Activated CD8-positive, alpha-beta memory T cell treated with anti-CD3 and anti-CD28 coated beads for 48 hours (primary cell): Measurements from ENCODE around the gene UGT8.
"Not testable (repeated sequence)": the region's sequence is repeated elsewhere in the genome, so short reads cannot be mapped to it uniquely, and the experiment has no call there.

Source experiments
- DNase-seq, 3 experiments: peaks; one replicate each; pipeline ENCODE4 v3.0.0-alpha.2; 2020; ENCODE audit warnings: low read depth in 2 of 3, low spot score in 2 of 3

UGT8 gene

GRCh38 chr4:114598191-114599121, at the start of gene UGT8:
Gene UGT8, plus strand, starts transcription at chr4:114598807. Its CDS starts 24,074 bp downstream, at chr4:114622881.
- peak in 1 of 3 experiments; percentile 9 for DNase-seq

GRCh38 chr4:114549638-114550037, 49.0 kb upstream of the UGT8 start:
- no peak for DNase-seq

DNA sequence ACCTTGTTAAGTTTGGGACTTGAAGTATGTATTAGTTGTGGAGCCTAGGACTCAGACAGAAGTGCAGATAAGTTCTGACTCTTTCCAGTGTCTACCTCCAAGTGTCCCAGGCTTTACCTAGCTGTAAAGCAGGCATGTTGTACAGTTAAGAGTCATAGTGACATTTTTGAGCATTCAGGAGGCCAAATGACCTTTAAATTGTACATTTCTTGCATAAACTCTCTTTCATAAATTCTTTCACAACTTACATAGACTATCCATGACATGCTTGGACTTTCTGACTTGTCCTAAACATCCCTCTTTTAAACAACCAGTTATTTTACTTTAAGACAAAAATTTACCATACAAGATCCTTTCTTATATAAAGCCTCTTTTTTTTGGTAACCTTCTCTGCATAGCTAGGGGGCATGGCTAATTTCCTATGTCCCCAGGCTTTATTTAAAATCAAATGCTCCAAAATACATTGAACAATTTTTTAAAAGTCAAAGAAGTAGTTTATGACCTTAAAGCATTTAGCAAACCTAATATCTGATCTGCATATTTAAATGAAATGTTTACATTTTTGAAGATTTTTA, 40.1 kb upstream of the UGT8 start:
- no peak for DNase-seq

DNA sequence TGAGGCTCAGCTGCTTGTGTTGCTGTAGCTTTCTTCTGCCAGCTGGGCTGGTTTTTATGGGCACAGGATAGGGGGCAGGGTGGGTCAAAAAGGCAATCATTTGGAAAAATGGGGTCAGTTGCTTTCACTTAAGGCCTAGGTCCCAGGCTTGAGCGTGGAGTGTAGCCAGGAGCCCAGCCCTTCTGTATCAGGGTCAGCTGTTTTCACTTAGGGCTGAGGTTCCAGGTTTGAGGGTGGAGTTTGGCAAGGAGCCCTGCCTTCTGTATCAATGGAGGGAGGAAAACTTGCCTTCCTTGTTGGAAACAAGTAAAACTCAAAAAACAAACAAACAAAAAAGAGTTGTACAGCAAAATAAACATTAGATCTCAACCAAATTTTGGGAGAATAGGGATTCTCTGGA, 37.0 kb upstream of the UGT8 start:
- DNase-seq, result no peak

DNA sequence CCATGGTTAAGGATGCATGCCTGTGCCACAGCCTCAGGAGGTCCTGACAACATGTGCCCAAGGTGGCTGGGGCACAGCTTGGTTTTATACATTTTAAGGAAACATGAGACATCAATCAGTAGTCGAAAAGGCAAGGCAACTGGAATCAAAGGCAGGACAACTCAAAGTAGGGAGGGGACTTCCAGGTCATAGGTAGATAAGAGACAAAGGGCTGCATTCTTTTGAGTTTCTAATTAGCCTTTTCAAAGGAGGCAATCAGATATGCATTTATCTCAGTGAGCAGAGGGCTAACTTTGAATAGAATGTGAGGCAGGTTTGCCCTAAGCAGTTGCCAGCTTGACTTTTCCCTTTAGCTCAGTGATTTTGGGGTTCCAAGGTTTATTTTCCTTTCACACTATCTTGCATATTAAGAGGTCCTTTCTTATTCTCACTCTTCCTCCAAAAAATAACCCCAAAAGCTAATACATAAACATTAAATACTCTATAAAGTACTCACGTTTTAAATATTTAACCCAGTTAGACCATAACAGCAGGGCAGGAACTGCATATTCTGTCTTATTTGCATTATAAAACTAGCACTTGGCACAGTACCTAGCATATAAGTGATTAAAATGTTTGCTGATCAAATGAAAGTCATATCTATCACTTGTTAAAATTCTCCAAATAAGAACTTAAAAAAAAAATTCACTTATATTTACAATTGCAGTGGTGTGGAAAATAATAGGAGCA, 36.3 kb upstream of the UGT8 start:
- no peak for DNase-seq

GRCh38 chr4:114563536-114564315, 34.9 kb upstream of the UGT8 start:
- DNase-seq, result no peak

GRCh38 chr4:114577386-114577785, 21.2 kb upstream of the UGT8 start:
- no peak for DNase-seq

- DNase-seq, result no peak
These were observed 16.0 kb upstream of the UGT8 start for GRCh38 chr4:114582621-114583020.

DNA sequence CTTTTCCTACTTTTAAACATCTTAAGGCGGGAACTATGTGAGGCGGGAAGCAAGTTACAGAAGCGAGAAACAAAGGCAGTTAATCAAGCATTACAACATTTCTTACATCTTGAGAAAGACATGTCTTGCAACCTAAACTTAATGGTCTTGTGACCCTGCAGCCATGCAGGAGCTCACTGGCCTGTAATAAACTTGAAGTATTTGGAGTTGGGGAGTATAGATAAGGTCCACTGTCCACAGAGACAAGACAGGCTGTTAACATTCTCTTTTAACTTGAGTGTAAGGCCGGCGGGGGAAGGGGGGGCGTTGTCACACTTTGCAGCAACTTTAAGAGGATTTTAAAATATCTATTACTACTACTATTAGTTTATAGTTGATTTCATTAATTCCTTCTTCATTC, 10.3 kb upstream of the UGT8 start:
- no peak for DNase-seq

- not testable (repeated sequence) for DNase-seq
These were observed 8.2 kb upstream of the UGT8 start for GRCh38 chr4:114590360-114590759.

GRCh38 chr4:114593526-114593925, 5.1 kb upstream of the UGT8 start:
- no peak for DNase-seq

- DNase-seq, result no peak
These were observed 3.4 kb upstream of the UGT8 start for GRCh38 chr4:114595207-114595606.

DNA sequence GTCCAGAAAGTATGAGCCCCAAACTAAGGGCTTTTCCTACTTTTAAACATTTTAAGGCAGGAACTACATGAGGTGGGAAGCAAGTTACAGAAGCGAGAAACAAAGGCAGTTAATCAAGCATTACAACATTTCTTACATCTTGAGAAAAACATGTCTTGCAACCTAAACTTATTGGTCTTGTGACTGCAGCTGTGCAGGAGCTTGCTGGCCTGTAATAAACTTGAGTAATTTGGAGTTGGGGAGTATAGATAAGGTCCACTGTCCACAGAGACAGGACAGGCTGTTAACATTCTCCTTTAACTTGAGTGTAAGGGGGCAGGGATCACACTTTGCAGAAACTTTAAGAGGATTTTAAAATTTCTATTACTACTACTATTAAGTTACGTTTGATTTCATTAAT, 2.7 kb upstream of the UGT8 start:
- no peak for DNase-seq

GRCh38 chr4:114597410-114598115, 1.0 kb upstream of the UGT8 start:
- DNase-seq, result no peak

GRCh38 chr4:114599231-114599902, 760 bp downstream of the UGT8 start:
- no peak for DNase-seq

DNA sequence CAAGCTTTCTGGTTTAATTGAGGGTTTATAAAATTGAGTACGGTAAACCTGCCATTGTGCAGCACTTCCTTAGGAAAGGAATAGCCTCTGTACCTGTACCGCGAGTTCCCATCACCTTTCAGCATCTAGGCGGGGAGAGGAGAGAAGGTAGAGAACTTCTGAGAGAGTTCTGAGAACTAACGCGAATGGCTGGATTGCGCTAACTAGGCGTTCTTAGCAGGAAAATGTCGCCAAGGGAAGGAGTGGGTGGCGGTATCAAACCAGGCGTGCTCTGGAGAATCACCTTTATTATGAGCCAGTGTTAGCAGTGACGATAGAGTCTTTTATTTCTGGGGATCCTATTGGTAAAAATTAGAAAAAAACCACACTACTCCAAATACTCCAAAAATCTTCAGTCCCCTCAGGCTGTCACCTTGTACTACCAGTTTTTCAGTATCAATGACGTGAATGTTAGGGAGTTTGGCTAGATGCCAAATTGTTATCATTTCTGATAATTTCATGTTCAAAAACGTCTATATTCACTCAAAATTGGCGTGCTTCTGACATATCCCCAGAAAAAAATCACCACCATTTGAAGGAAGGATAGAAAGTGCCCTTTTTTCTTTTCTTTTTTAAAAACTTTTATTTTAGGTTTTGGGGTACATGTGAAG, 1.4 kb downstream of the UGT8 start:
- DNase-seq, result no peak

GRCh38 chr4:114600672-114601071, 2.1 kb downstream of the UGT8 start:
- DNase-seq, result no peak

- DNase-seq, result no peak
These were observed 2.9 kb downstream of the UGT8 start for GRCh38 chr4:114601304-114602052.

GRCh38 chr4:114603497-114603896, 4.9 kb downstream of the UGT8 start:
- DNase-seq, result no peak
